Ectodermal cell (in vitro differentiated cells): ENCODE data around the gene CCT6B.
"Not testable (repeated sequence)": the region's sequence is repeated elsewhere in the genome, so short reads cannot be mapped to it uniquely, and the experiment has no call there.

Experiments used
- H3K27ac ChIP-seq: 2 replicates; pipeline ENCODE4 v1.7.0; 2013; ENCODE audit warnings: mild to moderate bottlenecking, low read depth, low read length; ENCODE audit not compliant: insufficient read depth, poor library complexity, severe bottlenecking
- H3K27me3 ChIP-seq: 2 replicates; pipeline ENCODE4 v1.7.0; 2013; ENCODE audit warnings: mild to moderate bottlenecking, low read length; ENCODE audit not compliant: insufficient read depth, control insufficient read depth, poor library complexity, severe bottlenecking
- H3K36me3 ChIP-seq: one replicate; pipeline ENCODE4 v1.7.0; 2013; ENCODE audit warnings: low read length; ENCODE audit not compliant: control insufficient read depth, insufficient read depth
- H3K4me1 ChIP-seq: one replicate; pipeline ENCODE4 v1.7.0; 2013; ENCODE audit warnings: low read length; ENCODE audit not compliant: control insufficient read depth, insufficient read depth
- H3K4me3 ChIP-seq: 2 replicates; pipeline ENCODE4 v1.7.0; 2013; ENCODE audit warnings: low read depth, low read length, control low read depth; ENCODE audit not compliant: insufficient read depth
- H3K9me3 ChIP-seq: 2 replicates; pipeline ENCODE4 v1.7.0; 2013; ENCODE audit warnings: mild to moderate bottlenecking, low read length, moderate library complexity; ENCODE audit not compliant: control insufficient read depth
- WGBS, 2 experiments: methylation state at CpG; one replicate each; pipeline ENCODE4 v1.1.7; 2013; ENCODE audit warnings: missing lambda C conversion rate in 2 of 2; 5-methylcytosine and 5-hydroxymethylcytosine counted together

CCT6B gene

GRCh38 chr17:34980681-34981537 is 19.6 kb upstream of the CCT6B start:
- peak overlapping the region; percentile 89 for H3K27ac ChIP-seq
- 0 to 1% methylated on average over 67 to 69 of the region's 69 CpGs for WGBS, 2 experiments
- no peaks in the 10 kb centered on the region for H3K4me1 ChIP-seq
- H3K9me3 ChIP-seq, result no peaks in the 10 kb centered on the region
- H3K27me3 ChIP-seq, result no peaks in the 10 kb centered on the region
- peak overlapping the region; percentile 78 for H3K4me3 ChIP-seq
- peaks cover 12% of the 10 kb centered on the region for H3K36me3 ChIP-seq

GRCh38 chr17:34980353-34980680 is 19.1 kb upstream of the CCT6B start, which contains the start of gene LIG3:
TSS of gene LIG3 (plus strand) at chr17:34980512. CDS start at chr17:34983006, 2,494 bp downstream.
- Histone ChIP-seq H3K27ac (peak within 1 kb of the TSS; percentile 89), H3K4me3 (peak within 1 kb of the TSS; percentile 78), H3K4me1 (no peaks in the 10 kb centered on the region), H3K36me3 (peaks cover 12% of the 10 kb centered on the region), H3K9me3 (no peaks in the 10 kb centered on the region), H3K27me3 (no peaks in the 10 kb centered on the region)
- WGBS, 2 experiments, result 0% methylated on average over 39 of the region's 39 CpGs

GRCh38 chr17:34979650-34980352 is 18.5 kb upstream of the CCT6B start:
- H3K27ac ChIP-seq, result no peak overlapping the region
- peak overlapping the region; percentile 78 for H3K4me3 ChIP-seq

GRCh38 chr17:34979153-34979552 is 17.9 kb upstream of the CCT6B start:
- no peak overlapping the region for H3K27ac ChIP-seq
- WGBS, 2 experiments, result 88 to 93% methylated on average over 7 of the region's 7 CpGs
- H3K4me3 ChIP-seq, result no peak overlapping the region
- H3K27me3 ChIP-seq, result no peaks in the 10 kb centered on the region
- H3K9me3 ChIP-seq, result no peaks in the 10 kb centered on the region
- peaks cover 9% of the 10 kb centered on the region for H3K36me3 ChIP-seq
- no peaks in the 10 kb centered on the region for H3K4me1 ChIP-seq

More at GRCh38 chr17:34979650-34980352, 18.5 kb upstream of the CCT6B start:
- peaks cover 9% of the 10 kb centered on the region for H3K36me3 ChIP-seq
- whole genome bisulfite sequencing, 2 experiments, result 25 to 27% methylated on average over 15 of the region's 15 CpGs
- H3K9me3 ChIP-seq, result no peaks in the 10 kb centered on the region
- H3K27me3 ChIP-seq, result no peaks in the 10 kb centered on the region
- H3K4me1 ChIP-seq, result no peaks in the 10 kb centered on the region

- 86 to 87% methylated on average over 3 of the region's 3 CpGs for WGBS, 2 experiments
- no peaks in the 10 kb centered on the region for H3K4me1 ChIP-seq
Measured at GRCh38 chr17:34974794-34975785, 13.8 kb upstream of the CCT6B start.

GRCh38 chr17:34974179-34974578 is 12.9 kb upstream of the CCT6B start:
- Histone ChIP-seq H3K4me3 (no peak overlapping the region), H3K36me3 (no peaks in the 10 kb centered on the region)
- WGBS, 2 experiments, result 64 to 88% methylated on average over 1 to 2 of the region's 2 CpGs

More at GRCh38 chr17:34974794-34975785, 13.8 kb upstream of the CCT6B start:
- Histone ChIP-seq H3K36me3 (no peaks in the 10 kb centered on the region), H3K9me3 (no peaks in the 10 kb centered on the region), H3K27ac (no peak overlapping the region), H3K4me3 (no peak overlapping the region), H3K27me3 (no peaks in the 10 kb centered on the region)

GRCh38 chr17:34958438-34958837 is 2.8 kb downstream of the CCT6B start:
- no peak overlapping the region for H3K4me3 ChIP-seq
- WGBS, 2 experiments, result 90 to 100% methylated on average over 1 of the region's 1 CpG
- no peaks in the 10 kb centered on the region for H3K36me3 ChIP-seq
- peaks cover 4% of the 10 kb centered on the region for H3K4me1 ChIP-seq
- H3K27ac ChIP-seq, result no peak overlapping the region
- H3K9me3 ChIP-seq, result no peaks in the 10 kb centered on the region
- peaks cover 16% of the 10 kb centered on the region for H3K27me3 ChIP-seq

More at GRCh38 chr17:34974179-34974578, 12.9 kb upstream of the CCT6B start:
- Histone ChIP-seq H3K9me3 (no peaks in the 10 kb centered on the region), H3K27me3 (no peaks in the 10 kb centered on the region), H3K4me1 (no peaks in the 10 kb centered on the region), H3K27ac (no peak overlapping the region)

- not testable (repeated sequence) for H3K27me3 ChIP-seq, H3K36me3 ChIP-seq, H3K9me3 ChIP-seq, H3K4me3 ChIP-seq, H3K4me1 ChIP-seq, H3K27ac ChIP-seq
- 89 to 91% methylated on average over 4 of the region's 4 CpGs for WGBS, 2 experiments
Measured at GRCh38 chr17:34950780-34951179, 10.5 kb downstream of the CCT6B start.

GRCh38 chr17:34930283-34930682 is 31.0 kb downstream of the CCT6B start:
- Histone ChIP-seq H3K4me3 (no peak overlapping the region), H3K27me3 (no peaks in the 10 kb centered on the region), H3K27ac (no peak overlapping the region), H3K4me1 (no peaks in the 10 kb centered on the region), H3K9me3 (no peaks in the 10 kb centered on the region), H3K36me3 (no peaks in the 10 kb centered on the region)
